IMR-90 (cell line): ENCODE results near the gene RAET1E. TPM values are rescaled to one million over a fixed set of nuclear protein-coding genes. Genes with fewer than 3 reads are reported as not detected.

Source experiments
- ATAC-seq: fragments of 200-7000 bp; cut with Tn5 transposase; 2 replicates; pipeline ENCODE4 v1.9.1; 2020; ENCODE audit warnings: low read depth, mild to moderate bottlenecking, moderate library complexity
- BruUV-seq: library from RNA; stranded (reverse); fragments of 400-500 nt; replicated peaks from 2 replicates; lab custom pipeline; 2021; lab: Mats Ljungman, UMichigan
- CTCF ChIA-PET: fragments of 300-600 bp; formaldehyde crosslinking; extraction: SDS; loops from one replicate; lab custom pipeline; 2021; ENCODE audit warnings: antibody characterized with exemption; lab: Yijun Ruan, JAX
- POLR2A ChIA-PET: fragments of 300-600 bp; sonication (Branson Sonifier 250); formaldehyde crosslinking; loops from one replicate; lab custom pipeline; 2022; ENCODE audit warnings: antibody characterized with exemption; ENCODE audit not compliant: unreplicated experiment; lab: Charles Lee
- DNase-seq: peaks from one replicate; pipeline ENCODE4 v3.0.0; 2013
- H2AFZ ChIP-seq: replicated peaks from 2 replicates; pipeline ENCODE3; 2013; ENCODE audit warnings: low read length, mild to moderate bottlenecking; ENCODE audit not compliant: poor library complexity
- H2AK5ac ChIP-seq: 2 replicates; pipeline ENCODE4 v1.6.1; 2013; ENCODE audit warnings: low read depth, low read length, inconsistent platforms
- H2AK9ac ChIP-seq: replicated peaks from 2 replicates; pipeline ENCODE3; 2013; ENCODE audit warnings: mild to moderate bottlenecking, low read depth, low read length, moderate library complexity; ENCODE audit not compliant: poor library complexity
- H2BK120ac ChIP-seq: 2 replicates; pipeline ENCODE4 v1.6.1; 2013; ENCODE audit warnings: low read depth, low read length, inconsistent platforms
- H2BK15ac ChIP-seq: 3 replicates; pipeline ENCODE4 v1.6.1; 2013; ENCODE audit warnings: low read depth, low read length, inconsistent platforms
- H2BK20ac ChIP-seq: 2 replicates; pipeline ENCODE4 v1.6.1; 2013; ENCODE audit warnings: low read depth, mild to moderate bottlenecking, inconsistent platforms, low read length, moderate library complexity
- H2BK5ac ChIP-seq: 2 replicates; pipeline ENCODE4 v1.6.1; 2013; ENCODE audit warnings: mild to moderate bottlenecking, low read depth, low read length, inconsistent platforms; ENCODE audit not compliant: poor library complexity, severe bottlenecking
- H3K14ac ChIP-seq: replicated peaks from 2 replicates; pipeline ENCODE4 v1.6.1; 2013; ENCODE audit warnings: low read depth, low read length, inconsistent platforms
- H3K18ac ChIP-seq: 2 replicates; pipeline ENCODE4 v1.6.1; 2013; ENCODE audit warnings: low read depth, low read length, control low read depth
- H3K23ac ChIP-seq: 2 replicates; pipeline ENCODE4 v1.6.1; 2013; ENCODE audit warnings: low read depth, low read length, inconsistent platforms
- H3K27ac ChIP-seq: 2 replicates; pipeline ENCODE4 v1.5.1; 2013; ENCODE audit warnings: mild to moderate bottlenecking, control low read depth, low read length; ENCODE audit not compliant: insufficient read depth
- H3K27me3 ChIP-seq: 2 replicates; pipeline ENCODE4 v1.6.1; 2013; ENCODE audit warnings: low read length; ENCODE audit not compliant: control insufficient read depth, insufficient read depth
- H3K36me3 ChIP-seq: 2 replicates; pipeline ENCODE4 v1.6.1; 2013; ENCODE audit warnings: low read length, mixed read lengths; ENCODE audit not compliant: control insufficient read depth, insufficient read depth
- H3K4ac ChIP-seq: 2 replicates; pipeline ENCODE4 v1.6.1; 2013; ENCODE audit warnings: low read depth, low read length, inconsistent platforms
- H3K4me1 ChIP-seq: 2 replicates; pipeline ENCODE4 v1.6.1; 2013; ENCODE audit warnings: low read length, mixed read lengths; ENCODE audit not compliant: control insufficient read depth, insufficient read depth
- H3K4me2 ChIP-seq: 2 replicates; pipeline ENCODE4 v1.6.1; 2013; ENCODE audit warnings: low read depth, mild to moderate bottlenecking, control low read depth, low read length, moderate library complexity
- H3K4me3 ChIP-seq: 2 replicates; pipeline ENCODE4 v1.5.1; 2013; ENCODE audit warnings: low read depth, mild to moderate bottlenecking, control low read depth, low read length, moderate library complexity; ENCODE audit not compliant: insufficient read depth
- H3K56ac ChIP-seq: 2 replicates; pipeline ENCODE4 v1.6.1; 2013; ENCODE audit warnings: low read length, inconsistent platforms; ENCODE audit not compliant: insufficient read depth; ENCODE audit errors: extremely low read depth
- H3K79me1 ChIP-seq, 2 experiments: 2 replicates each; pipeline ENCODE4 v1.6.1; 2013; ENCODE audit warnings: low read length in 2 of 2, inconsistent platforms in 1 of 2, low read depth in 1 of 2
- H3K9ac ChIP-seq: 2 replicates; pipeline ENCODE4 v1.6.1; 2013; ENCODE audit warnings: low read depth, low read length, control low read depth
- H3K9me1 ChIP-seq: 2 replicates; pipeline ENCODE4 v1.6.1; 2013; ENCODE audit warnings: low read length, inconsistent platforms; ENCODE audit not compliant: insufficient read depth
- H3K9me3 ChIP-seq: 2 replicates; pipeline ENCODE4 v1.6.1; 2013; ENCODE audit warnings: low read length; ENCODE audit not compliant: control insufficient read depth, insufficient read depth
- H4K20me1 ChIP-seq: 2 replicates; pipeline ENCODE4 v1.6.1; 2013; ENCODE audit warnings: low read length, inconsistent platforms; ENCODE audit not compliant: insufficient read depth
- H4K5ac ChIP-seq: 2 replicates; pipeline ENCODE4 v1.6.1; 2013; ENCODE audit warnings: mild to moderate bottlenecking, low read depth, low read length, control low read depth
- H4K8ac ChIP-seq, 2 experiments: 2 replicates each; pipeline ENCODE4 v1.6.1; 2013; ENCODE audit warnings: low read depth in 2 of 2, low read length in 2 of 2, control low read depth in 1 of 2, inconsistent platforms in 1 of 2
- H4K91ac ChIP-seq: 2 replicates; pipeline ENCODE4 v1.6.1; 2013; ENCODE audit warnings: low read depth, low read length, inconsistent platforms; ENCODE audit not compliant: insufficient read depth
- BHLHE40 ChIP-seq: fragments of 150-350 bp; IDR thresholded peaks from 2 replicates; pipeline ENCODE4 v1.6.1; 2016; ENCODE audit warnings: mild to moderate bottlenecking, low read depth, low read length
- CEBPB ChIP-seq: IDR thresholded peaks from 2 replicates; pipeline ENCODE4 v1.6.1; 2012; ENCODE audit warnings: low read depth, low read length, improper control_type of control experiment
- CHD1 ChIP-seq: IDR thresholded peaks from 2 replicates; pipeline ENCODE4 v1.6.1; 2012; ENCODE audit warnings: low read depth, low read length, improper control_type of control experiment
- FOS ChIP-seq: fragments of 150-350 bp; IDR thresholded peaks from 2 replicates; pipeline ENCODE4 v1.6.1; 2016; ENCODE audit warnings: low read depth, low read length
- MAFK ChIP-seq: IDR thresholded peaks from 2 replicates; pipeline ENCODE4 v1.6.1; 2012; ENCODE audit warnings: low read depth, low read length, improper control_type of control experiment
- MAZ ChIP-seq: IDR thresholded peaks from 2 replicates; pipeline ENCODE4 v1.6.1; 2012; ENCODE audit warnings: low read depth, mild to moderate bottlenecking, low read length, improper control_type of control experiment, moderate library complexity, borderline replicate concordance
- MXI1 ChIP-seq: IDR thresholded peaks from 2 replicates; pipeline ENCODE4 v1.6.1; 2012; ENCODE audit warnings: low read depth, mild to moderate bottlenecking, low read length, moderate library complexity, borderline replicate concordance
- NFE2L2 ChIP-seq: fragments of 150-350 bp; IDR thresholded peaks from 2 replicates; pipeline ENCODE4 v1.6.1; 2016; ENCODE audit warnings: low read depth, mild to moderate bottlenecking, low read length
- POLR2A ChIP-seq: IDR thresholded peaks from 2 replicates; pipeline ENCODE4 v1.6.1; 2012; ENCODE audit warnings: mild to moderate bottlenecking, low read depth, low read length
- RAD21 ChIP-seq: IDR thresholded peaks from 2 replicates; pipeline ENCODE4 v1.6.1; 2012; ENCODE audit warnings: low read length, improper control_type of control experiment
- RCOR1 ChIP-seq: IDR thresholded peaks from 2 replicates; pipeline ENCODE4 v1.6.1; 2012; ENCODE audit warnings: mild to moderate bottlenecking, low read length, improper control_type of control experiment; ENCODE audit not compliant: insufficient replicate concordance
- RFX5 ChIP-seq: IDR thresholded peaks from 2 replicates; pipeline ENCODE4 v1.8.0; 2012; ENCODE audit warnings: low read depth, mild to moderate bottlenecking, low read length, moderate library complexity
- SMC3 ChIP-seq: fragments of 150-350 bp; IDR thresholded peaks from 2 replicates; pipeline ENCODE4 v1.6.1; 2016; ENCODE audit warnings: low read depth, mild to moderate bottlenecking, antibody characterized with exemption, low read length, moderate library complexity
- WGBS, 2 experiments: methylation state at CpG; one replicate each; pipeline versions ENCODE4 v1.1.5 to v1.1.7; 2013; ENCODE audit warnings: missing lambda C conversion rate in 2 of 2; ENCODE audit not compliant: insufficient read length in 1 of 2; ENCODE audit errors: extremely low coverage in 2 of 2; 5-methylcytosine and 5-hydroxymethylcytosine counted together
- dilution Hi-C: fragments of 300-500 bp; cut with HindIII; formaldehyde crosslinking; loops from one replicate; pipeline ENCODE4 v1.14.3; 2018; ENCODE audit warnings: low sequenced_read_pairs; ENCODE audit not compliant: unreplicated experiment
- in situ Hi-C: fragments of 300-500 bp; cut with MboI; formaldehyde crosslinking; loops from 3 replicates; pipeline ENCODE4 v1.14.3; 2019; ENCODE audit warnings: low sequenced_read_pairs, inconsistent platforms, mixed read lengths
- intact Hi-C: fragments of 100-400 bp; cut with micrococcal nuclease; formaldehyde crosslinking; loops from 2 replicates; pipeline ENCODE4 v1.10.0; 2022
- polyA plus RNA-seq, 3 experiments: library from polyadenylated mRNA; depleted of rRNA; stranded (reverse); fragments of >200 nt; gene quantifications; 2 replicates each; pipeline ENCODE4 v1.2.3, GENCODE V29; 2012; ENCODE audit warnings: low replicate concordance in 1 of 3
- total RNA-seq: library from RNA; depleted of rRNA; stranded (reverse); fragments of >200 nt; gene quantifications from 2 replicates; pipeline ENCODE4 v1.2.3, GENCODE V29; 2012
- TF ChIP-seq, protein P1 (sequence below): fragments of 150-350 bp; IDR thresholded peaks from 2 replicates; pipeline ENCODE4 v1.6.1; 2017; ENCODE audit warnings: mild to moderate bottlenecking, antibody characterized with exemption, low read length, low read depth
- TF ChIP-seq, protein P2 (sequence below): conservative IDR thresholded peaks from 2 replicates; pipeline ENCODE4 v1.5.1; 2012; ENCODE audit warnings: mild to moderate bottlenecking, low read depth, low read length, improper control_type of control experiment
- TF ChIP-seq, protein P3 (sequence below): fragments of 150-350 bp; IDR thresholded peaks from 2 replicates; pipeline ENCODE4 v1.6.1; 2016; ENCODE audit warnings: low read depth, mild to moderate bottlenecking, low read length, moderate library complexity, borderline replicate concordance

Gene RAET1E
- total and polyA plus RNA-seq, 2 of the 4 experiments (the other 2 are of a cell fraction): not detected

DNA sequence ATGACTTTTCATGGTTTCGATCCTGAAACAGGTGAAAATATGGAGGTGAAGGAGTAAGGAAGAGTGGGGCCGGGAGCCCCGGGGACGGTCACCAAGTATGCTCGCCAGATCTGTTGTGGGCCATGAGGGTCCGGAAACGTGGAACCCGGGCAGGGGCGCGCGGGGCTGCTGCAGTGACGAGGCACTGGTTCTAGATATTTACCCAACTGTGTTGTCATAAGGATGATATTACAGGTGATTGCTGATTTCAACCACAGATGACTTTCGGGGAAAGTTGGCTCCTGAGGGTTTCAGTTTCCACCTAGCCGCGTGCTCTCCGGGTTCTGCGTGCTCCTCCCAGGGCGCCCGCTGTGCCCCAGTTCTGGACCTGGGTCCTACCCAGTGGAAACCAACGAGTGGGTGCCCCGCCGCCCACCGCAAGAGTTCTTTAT is 12.8 kb upstream of the RAET1E start:
- TF ChIP-seq RCOR1: no peak
- TF ChIP-seq, protein P1, sequence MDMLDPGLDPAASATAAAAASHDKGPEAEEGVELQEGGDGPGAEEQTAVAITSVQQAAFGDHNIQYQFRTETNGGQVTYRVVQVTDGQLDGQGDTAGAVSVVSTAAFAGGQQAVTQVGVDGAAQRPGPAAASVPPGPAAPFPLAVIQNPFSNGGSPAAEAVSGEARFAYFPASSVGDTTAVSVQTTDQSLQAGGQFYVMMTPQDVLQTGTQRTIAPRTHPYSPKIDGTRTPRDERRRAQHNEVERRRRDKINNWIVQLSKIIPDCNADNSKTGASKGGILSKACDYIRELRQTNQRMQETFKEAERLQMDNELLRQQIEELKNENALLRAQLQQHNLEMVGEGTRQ: no peak
- no peak for TF ChIP-seq RAD21
- TF ChIP-seq CEBPB: no peak
- TF ChIP-seq NFE2L2: no peak
- TF ChIP-seq, protein P2, sequence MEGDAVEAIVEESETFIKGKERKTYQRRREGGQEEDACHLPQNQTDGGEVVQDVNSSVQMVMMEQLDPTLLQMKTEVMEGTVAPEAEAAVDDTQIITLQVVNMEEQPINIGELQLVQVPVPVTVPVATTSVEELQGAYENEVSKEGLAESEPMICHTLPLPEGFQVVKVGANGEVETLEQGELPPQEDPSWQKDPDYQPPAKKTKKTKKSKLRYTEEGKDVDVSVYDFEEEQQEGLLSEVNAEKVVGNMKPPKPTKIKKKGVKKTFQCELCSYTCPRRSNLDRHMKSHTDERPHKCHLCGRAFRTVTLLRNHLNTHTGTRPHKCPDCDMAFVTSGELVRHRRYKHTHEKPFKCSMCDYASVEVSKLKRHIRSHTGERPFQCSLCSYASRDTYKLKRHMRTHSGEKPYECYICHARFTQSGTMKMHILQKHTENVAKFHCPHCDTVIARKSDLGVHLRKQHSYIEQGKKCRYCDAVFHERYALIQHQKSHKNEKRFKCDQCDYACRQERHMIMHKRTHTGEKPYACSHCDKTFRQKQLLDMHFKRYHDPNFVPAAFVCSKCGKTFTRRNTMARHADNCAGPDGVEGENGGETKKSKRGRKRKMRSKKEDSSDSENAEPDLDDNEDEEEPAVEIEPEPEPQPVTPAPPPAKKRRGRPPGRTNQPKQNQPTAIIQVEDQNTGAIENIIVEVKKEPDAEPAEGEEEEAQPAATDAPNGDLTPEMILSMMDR: no peak
- TF ChIP-seq CHD1: no peak
- TF ChIP-seq MAFK: no peak
- TF ChIP-seq MAZ: no peak
- TF ChIP-seq SMC3: no peak
- TF ChIP-seq FOS: no peak
- no peak for TF ChIP-seq BHLHE40
- TF ChIP-seq MXI1: no peak
- TF ChIP-seq, protein P3, sequence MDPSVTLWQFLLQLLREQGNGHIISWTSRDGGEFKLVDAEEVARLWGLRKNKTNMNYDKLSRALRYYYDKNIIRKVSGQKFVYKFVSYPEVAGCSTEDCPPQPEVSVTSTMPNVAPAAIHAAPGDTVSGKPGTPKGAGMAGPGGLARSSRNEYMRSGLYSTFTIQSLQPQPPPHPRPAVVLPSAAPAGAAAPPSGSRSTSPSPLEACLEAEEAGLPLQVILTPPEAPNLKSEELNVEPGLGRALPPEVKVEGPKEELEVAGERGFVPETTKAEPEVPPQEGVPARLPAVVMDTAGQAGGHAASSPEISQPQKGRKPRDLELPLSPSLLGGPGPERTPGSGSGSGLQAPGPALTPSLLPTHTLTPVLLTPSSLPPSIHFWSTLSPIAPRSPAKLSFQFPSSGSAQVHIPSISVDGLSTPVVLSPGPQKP: no peak
- no peak for TF ChIP-seq RFX5
- TF ChIP-seq POLR2A: no peak
- Histone ChIP-seq H3K9me3 (peaks cover 12% of the 10 kb centered on the region), H3K23ac (no peak overlapping the region), H3K36me3 (no peaks in the 10 kb centered on the region), H3K79me1 (no peaks in the 10 kb centered on the region), H3K4me1 (no peaks in the 10 kb centered on the region), H2AK9ac (no peak overlapping the region), H4K20me1 (no peaks in the 10 kb centered on the region), H2AK5ac (no peak overlapping the region), H3K4ac (no peak overlapping the region), H3K14ac (no peak overlapping the region), H2BK15ac (no peak overlapping the region), H3K27ac (no peak overlapping the region), H2AFZ (no peak overlapping the region), H3K4me3 (no peak overlapping the region), H3K9ac (no peak overlapping the region), H3K9me1 (peaks cover 4% of the 10 kb centered on the region; the same call in 1 of the 2 replicates), H2BK20ac (no peak overlapping the region), H3K4me2 (no peak overlapping the region), H3K27me3 (peaks cover 20% of the 10 kb centered on the region), H2BK5ac (no peak overlapping the region), H4K5ac (no peak overlapping the region), H4K91ac (no peak overlapping the region), H4K8ac (no peak overlapping the region), H2BK120ac (no peak overlapping the region), H3K56ac (no peak overlapping the region), H3K18ac (no peak overlapping the region)
- intact Hi-C loops: no loop called here
- no peak for DNase-seq
- CTCF ChIA-PET: no interaction called here
- in situ Hi-C loops: no loop called here
- 90% methylated on average over 8 of the region's 23 CpGs; no CpG with 5 or more reads in 1 of the 2 experiments for WGBS, 2 experiments
- no TSS peak for BruUV-seq
- ATAC-seq: no peak
- POLR2A ChIA-PET: no interaction called here
- dilution Hi-C loops: no loop called here
